Measurements from ENCODE around the gene LMF1.
"Not testable (repeated sequence)": the region's sequence is repeated elsewhere in the genome, so short reads cannot be mapped to it uniquely, and the experiment has no call there.

LMF1 gene

GRCh38 chr16:876041-876335 is 94.8 kb downstream of the LMF1 start:
- DNase-seq, result no peak

- DNase-seq, result no peak
Observed at GRCh38 chr16:875182-876040, 95.4 kb downstream of the LMF1 start.

GRCh38 chr16:874366-875181 is 96.2 kb downstream of the LMF1 start:
- DNase-seq, result no peak

GRCh38 chr16:873889-874288 is 96.9 kb downstream of the LMF1 start:
- DNase-seq, result no peak

GRCh38 chr16:873243-873661 is 97.5 kb downstream of the LMF1 start:
- DNase-seq, result no peak

- no peak for DNase-seq
Observed at GRCh38 chr16:872436-873242, 98.1 kb downstream of the LMF1 start.

GRCh38 chr16:871562-872345 is 99.0 kb downstream of the LMF1 start:
- DNase-seq, result no peak

- DNase-seq, result no peak
Observed at GRCh38 chr16:870856-871561, 99.8 kb downstream of the LMF1 start.

GRCh38 chr16:869823-870641 is 100.8 kb downstream of the LMF1 start:
- no peak for DNase-seq

- no peak for DNase-seq
Observed at GRCh38 chr16:868846-869822, 101.7 kb downstream of the LMF1 start.

- DNase-seq, result no peak
Observed at GRCh38 chr16:868386-868755, 102.4 kb downstream of the LMF1 start.

- DNase-seq, result no peak
Observed at GRCh38 chr16:867421-868385, 103.1 kb downstream of the LMF1 start.

GRCh38 chr16:866252-866896 is 104.4 kb downstream of the LMF1 start:
- no peak for DNase-seq

- DNase-seq, result no peak
Observed at GRCh38 chr16:865026-865425, 105.8 kb downstream of the LMF1 start.

- no peak for DNase-seq
Observed at GRCh38 chr16:861446-861845, 109.3 kb downstream of the LMF1 start.

- no peak for DNase-seq
Observed at GRCh38 chr16:860891-861290, 109.9 kb downstream of the LMF1 start.

- DNase-seq, result not testable (repeated sequence)
Observed at GRCh38 chr16:858971-859370, 111.8 kb downstream of the LMF1 start.

GRCh38 chr16:858441-858840 is 112.3 kb downstream of the LMF1 start:
- not testable (repeated sequence) for DNase-seq

All from SHP77 treated with DMSO at 0.1 percent for 48 hours (cell line).